Ammon's horn (tissue), 1 donor: ENCODE data around the gene POU6F2.

Experiments used
- DNase-seq: peaks from one replicate; pipeline ENCODE4 v3.0.0-alpha.2; 2016; ENCODE audit warnings: low spot score

The POU6F2 gene

GRCh38 chr7:39404907-39405306 lies 427.2 kb downstream of the POU6F2 start:
- DNase-seq, result no peak

- DNase-seq, result no peak
These were observed 427.9 kb downstream of the POU6F2 start for GRCh38 chr7:39405581-39405980.

- DNase-seq, result no peak
These were observed 428.8 kb downstream of the POU6F2 start for GRCh38 chr7:39406467-39406866.

DNA sequence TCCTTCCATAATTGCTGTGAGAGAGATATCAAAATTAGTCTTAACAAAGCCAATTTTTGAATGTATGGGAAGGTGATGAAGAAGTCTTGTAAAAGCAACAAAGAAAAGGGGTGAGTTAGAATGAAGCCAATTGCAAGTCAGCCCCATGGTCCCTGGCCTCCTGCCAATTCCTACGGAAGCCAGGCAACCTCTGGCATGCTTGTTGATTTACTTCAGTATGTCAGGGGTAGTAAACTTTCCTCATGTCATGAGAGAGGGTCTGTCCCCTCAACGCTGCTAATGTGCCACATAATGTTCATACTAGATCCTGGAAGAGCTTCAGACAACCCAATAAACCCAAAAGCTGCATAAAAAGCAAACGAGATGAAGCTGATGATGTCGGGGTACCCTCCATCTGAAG lies 429.4 kb downstream of the POU6F2 start:
- no peak for DNase-seq

DNA sequence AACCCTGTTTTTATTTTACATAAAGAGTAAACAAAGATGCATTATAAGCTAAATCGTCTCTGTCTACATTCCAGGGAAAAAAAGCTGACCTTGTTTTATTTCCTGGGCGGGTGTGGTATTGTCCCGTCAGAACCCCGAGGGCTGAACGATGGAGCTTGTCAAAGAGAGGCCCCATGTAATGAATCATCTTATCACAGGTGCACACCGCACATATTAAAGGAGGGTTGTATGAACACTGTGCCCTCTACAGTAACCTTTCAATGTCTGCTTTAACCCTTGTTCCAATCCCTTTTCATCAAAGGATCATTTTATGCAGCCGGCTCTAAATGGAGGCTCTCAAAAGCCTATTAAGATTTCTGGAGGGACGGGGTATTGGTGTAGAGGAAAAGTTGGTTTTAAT lies 430.0 kb downstream of the POU6F2 start:
- no peak for DNase-seq

DNA sequence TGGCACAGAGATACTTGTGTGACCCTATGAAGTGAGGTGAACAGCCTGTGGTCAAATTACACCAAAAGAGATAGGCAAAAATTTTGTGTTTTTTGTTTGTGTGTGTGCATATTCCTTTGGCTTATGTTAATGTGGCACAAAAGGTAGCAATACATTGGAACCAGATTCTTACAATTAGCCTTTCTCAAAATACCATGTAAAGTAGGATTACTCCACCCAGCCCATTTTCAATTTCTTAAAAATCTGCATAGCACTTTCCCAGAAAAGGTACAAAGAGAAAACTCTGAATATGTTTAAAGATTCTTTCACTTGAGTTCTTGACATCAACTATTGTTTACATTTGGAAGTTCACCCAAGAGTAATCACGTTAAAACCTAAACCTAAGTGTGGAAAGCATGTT lies 431.2 kb downstream of the POU6F2 start:
- DNase-seq, result no peak

DNA sequence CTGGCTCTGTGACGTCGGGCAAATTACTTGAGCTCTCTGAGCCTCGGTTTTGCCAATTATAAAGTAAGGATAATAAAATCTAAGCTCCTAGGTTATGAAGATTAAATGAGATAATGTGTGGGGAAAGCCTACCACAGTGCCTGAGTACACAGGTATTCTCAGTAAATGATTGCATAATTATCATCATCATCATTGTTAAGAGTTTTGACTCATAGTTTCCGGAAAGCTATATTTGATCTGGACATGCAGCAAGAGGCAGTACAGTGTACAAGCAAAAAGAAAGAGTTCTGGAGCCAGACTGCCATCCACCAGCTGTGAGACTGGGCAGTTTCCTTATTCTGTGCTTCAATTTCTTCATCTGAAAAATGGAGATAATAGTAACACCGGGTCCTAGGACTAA lies 432.9 kb downstream of the POU6F2 start:
- DNase-seq, result no peak

DNA sequence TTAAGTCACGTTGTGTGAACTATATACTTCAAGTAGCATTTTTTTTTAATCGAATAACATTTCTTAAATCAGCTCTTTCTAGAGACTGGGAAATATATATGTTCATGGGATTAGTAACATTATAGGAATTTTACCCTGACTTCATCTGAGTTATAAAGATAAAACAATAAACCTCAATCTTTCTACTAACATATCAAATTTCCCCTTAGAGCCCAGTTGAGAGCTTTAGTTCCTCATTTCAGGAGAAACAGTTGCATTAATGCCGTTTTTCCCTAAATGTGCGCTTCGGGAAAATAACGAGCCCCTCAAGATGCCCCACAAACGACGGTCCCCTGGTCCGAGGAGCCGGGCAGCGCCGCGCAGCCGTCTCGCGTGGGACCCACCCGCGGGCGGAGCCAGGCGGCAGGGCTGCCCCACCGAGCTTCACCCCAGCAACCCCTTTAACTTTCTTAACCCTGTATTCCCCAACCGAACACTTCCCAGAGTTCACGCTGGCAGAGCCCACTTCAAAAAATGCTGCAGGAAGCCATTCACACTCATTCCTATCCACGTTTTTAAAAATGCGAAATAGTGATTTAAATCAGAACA lies 436.0 kb downstream of the POU6F2 start:
- no peak for DNase-seq

DNA sequence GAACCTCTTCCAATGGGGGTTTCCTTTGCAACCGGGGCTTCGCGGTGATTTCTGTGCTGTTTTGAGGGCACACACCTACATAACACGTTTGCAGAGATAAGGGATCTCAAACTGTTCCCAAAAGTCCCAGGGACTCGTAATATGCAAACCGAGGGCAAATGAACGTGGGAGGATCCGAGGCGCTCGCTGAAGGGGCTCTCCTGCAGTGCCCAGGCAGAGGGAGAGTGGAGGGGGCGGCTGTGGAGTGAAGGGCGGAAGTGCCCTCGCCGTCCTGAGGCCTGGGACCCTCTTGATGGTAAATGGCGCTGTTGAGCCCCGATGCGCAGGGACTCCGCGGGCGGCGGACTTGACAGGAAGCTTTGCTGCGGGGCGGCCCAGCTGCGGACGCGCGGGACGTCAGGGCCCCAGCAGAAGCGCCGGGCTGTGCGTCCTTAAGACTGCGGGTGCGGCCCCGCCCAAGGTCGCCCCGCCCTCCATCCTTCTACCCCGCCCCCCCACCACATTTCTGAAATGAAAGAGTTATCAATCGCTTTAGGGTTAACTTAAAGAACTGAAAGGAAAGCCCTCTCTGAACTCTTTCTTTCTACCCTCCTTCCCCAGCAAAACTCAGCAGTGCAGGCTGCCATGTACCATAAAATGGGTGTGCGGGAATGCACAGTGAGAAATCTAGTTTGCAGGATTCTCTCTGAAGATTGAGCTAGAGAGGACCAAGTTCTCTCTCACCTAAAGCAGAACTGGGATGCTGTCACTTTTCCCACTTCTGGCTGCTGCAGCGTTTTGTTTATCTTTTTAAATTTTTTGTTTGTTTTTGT lies 436.7 kb downstream of the POU6F2 start:
- peak; percentile 32 for DNase-seq

- DNase-seq, result no peak
These were observed 437.5 kb downstream of the POU6F2 start for GRCh38 chr7:39415091-39415787.

DNA sequence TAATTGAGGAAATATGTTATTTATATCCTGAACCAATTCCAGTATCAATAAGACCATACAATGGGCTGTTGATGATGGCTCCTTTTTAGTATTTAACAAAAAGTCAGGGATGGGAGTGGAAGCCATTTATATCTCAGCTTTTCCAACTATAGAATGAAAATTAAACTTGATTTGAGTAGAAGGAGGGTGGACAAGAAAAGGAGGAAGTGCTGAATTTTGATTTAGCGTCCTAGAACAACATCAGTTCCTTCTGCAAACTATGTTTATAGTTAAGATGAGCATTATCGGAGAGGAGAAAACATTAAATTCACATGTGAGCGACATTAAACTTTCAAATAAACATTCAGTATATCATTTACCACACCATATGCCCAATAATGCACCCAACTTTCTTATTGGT lies 439.2 kb downstream of the POU6F2 start:
- no peak for DNase-seq

DNA sequence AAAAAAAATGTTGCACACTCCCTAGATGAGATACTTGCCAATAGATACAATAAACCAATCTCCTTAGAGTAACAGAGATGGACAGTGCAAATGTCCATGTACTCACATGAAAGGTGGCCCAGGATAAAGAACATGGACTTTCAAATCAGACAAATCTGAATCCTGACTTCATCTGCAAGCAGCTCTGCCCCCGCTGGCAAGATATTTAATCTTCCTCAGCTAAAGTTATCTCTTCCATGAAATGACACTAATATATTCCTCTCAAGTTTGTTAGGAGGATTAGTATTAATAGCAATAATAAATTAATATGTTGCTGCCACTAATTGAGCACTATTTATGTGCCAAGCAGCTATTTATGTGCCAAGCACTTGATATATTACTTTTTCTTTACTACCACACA lies 439.9 kb downstream of the POU6F2 start:
- no peak for DNase-seq

DNA sequence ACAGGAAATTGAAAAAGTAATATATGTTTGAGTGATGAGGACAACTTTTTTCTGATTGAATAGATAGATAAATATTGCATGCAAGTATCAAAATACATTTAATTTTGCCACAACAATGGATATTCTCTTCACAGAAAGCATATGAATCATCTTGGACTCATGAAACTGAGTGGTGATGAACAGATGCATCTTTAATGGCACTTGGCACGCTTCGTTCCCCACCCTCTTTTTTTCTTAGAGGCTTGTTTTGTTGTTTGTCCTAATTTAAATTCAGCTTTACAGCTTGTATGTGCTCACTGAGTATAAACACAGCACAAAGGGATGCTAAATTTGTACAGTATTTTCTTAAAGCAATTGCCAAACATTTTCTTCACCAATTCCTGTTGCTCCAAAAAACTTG lies 443.5 kb downstream of the POU6F2 start:
- peak; percentile 11 for DNase-seq

DNA sequence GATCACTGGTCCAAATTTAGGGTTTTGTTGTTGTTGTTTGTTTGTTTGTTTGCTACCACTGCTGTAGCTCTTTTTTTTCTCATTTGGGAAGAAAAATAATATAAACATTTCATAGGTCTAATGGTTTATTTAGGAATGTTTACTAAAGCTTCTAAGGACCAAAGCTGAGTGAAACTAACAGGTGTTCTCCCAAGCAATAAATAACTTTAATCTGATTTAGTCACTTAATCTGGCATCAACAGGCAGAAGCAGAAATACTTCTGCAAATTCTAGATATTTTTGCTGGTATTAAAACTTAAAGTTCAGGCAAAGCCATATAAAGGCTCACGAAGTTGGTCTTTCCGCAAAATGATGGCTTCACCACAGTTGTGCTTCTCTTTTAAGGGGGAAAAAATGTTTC lies 444.0 kb downstream of the POU6F2 start:
- DNase-seq, result no peak

- no peak for DNase-seq
These were observed 450.5 kb downstream of the POU6F2 start for GRCh38 chr7:39428221-39428620.

DNA sequence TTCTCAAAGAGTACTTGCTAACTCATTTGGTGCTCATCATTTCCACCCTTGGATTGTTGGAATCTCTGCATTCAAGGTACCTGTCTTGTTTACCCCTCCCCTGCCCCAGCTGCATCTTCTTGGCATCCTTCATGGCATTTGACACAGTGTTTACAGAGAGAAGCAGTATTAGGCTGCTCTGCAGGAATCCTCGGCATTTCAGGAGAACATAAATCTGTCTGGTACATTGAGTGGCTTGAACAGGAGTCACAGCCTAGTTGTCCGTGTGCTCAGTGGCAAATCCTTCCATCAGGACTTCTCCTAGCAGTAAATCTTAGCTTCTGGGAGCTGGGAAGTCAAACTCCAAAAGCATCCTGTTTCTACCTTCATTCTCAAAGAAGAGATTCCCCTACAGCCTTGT lies 451.7 kb downstream of the POU6F2 start:
- no peak for DNase-seq

DNA sequence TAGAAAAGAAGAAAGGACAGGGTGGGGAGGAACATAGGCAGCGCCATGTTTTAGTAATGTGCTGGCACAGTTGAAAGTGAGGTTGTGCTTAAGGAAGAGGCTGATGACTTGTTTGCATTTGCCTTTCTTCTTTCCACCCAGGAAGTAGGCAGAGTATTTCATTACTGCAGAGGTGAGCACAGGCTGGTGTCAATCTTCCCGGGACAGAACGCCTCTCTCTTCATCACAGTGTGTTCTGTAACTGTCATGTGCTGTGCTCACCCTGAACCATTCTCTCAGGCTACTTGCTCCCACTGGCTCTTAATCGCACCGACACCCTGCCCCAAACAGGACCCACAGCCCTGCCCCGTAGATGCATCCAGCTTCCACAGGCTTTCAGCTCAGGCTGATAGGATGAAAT lies 452.7 kb downstream of the POU6F2 start:
- no peak for DNase-seq

GRCh38 chr7:39430909-39431641 lies 453.4 kb downstream of the POU6F2 start:
- DNase-seq, result no peak

DNA sequence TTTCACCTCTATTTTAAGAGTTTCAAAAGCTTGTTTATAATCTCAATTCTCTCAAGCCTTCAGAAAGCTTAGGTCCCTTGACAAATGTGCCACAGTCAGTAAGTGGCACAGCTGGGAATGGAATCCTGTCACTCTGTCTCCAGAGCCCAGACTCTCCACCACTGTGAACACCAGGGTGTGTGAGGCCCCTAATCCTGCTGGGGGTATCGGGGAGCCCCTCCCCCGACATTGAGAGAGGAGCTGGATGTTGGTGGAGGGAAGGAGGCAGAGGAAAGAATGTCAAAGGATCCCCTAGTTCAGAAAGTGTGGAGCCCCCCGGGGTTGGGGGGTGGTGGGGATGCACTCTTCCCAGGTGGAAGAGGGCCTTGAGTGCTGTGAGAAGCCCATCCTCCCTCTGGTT lies 454.7 kb downstream of the POU6F2 start:
- DNase-seq, result no peak

DNA sequence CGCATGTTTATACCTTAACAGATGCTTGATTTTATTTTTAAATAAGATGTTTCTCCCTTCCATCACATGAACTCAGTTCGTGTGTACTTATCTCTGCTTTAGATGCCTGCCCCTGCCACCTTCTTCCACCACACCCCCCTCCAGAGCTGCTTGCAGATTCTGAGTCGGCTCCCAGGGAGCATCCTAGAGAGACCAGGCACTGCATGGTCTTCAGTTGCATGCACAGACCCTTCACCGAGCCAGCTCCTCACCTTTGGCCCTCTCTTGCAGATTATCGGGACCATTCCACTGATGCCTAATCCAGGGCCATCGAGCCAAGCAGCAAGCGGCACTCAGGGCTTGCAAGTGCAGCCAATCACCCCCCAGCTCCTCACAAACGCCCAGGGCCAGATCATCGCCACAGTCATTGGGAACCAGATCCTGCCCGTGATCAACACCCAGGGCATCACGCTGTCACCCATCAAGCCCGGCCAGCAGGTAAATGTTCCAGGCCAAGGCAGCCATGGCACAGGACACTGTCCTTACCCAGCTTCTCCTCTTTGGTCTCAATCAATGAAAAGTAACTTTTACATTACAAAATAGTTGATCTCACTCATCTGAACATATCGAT lies 455.2 kb downstream of the POU6F2 start:
- no peak for DNase-seq

DNA sequence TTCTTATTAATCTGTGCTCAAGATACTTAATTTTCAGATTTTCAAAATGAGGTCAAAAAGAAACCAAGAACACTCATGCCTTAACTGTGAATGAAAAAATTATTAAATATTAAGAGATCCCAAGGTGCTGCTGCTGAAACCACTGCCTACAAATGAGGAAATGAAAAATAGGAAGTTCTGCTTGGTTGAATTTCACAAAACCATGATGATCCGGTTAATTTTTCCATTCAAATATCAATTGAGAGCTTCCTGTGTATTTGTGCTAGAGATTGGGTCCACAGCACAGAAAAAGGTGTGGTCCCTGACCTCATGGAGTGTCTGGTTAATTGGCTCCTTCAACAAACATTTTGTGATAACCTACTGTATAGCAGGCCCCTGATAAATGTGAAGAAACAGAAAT lies 455.8 kb downstream of the POU6F2 start:
- DNase-seq, result no peak

GRCh38 chr7:39434012-39434411 lies 456.3 kb downstream of the POU6F2 start:
- no peak for DNase-seq
